HG03469 (cell line): Measurements from ENCODE around the gene CMTM3.
"Not testable (repeated sequence)": the region's sequence is repeated elsewhere in the genome, so short reads cannot be mapped to it uniquely, and the experiment has no call there.

ENCODE experiments used
- ATAC-seq: cut with Tn5 transposase; IDR thresholded peaks from one replicate; pipeline ENCODE4 v1.9.1; 2021; ENCODE audit warnings: mild to moderate bottlenecking, moderate library complexity, moderate number of reproducible peaks; ENCODE audit not compliant: unreplicated experiment

Gene CMTM3

GRCh38 chr16:66631558-66631957, 27.1 kb downstream of the CMTM3 start:
- ATAC-seq: not testable (repeated sequence)

- no peak for ATAC-seq
Measured at GRCh38 chr16:66634527-66635196, 30.2 kb downstream of the CMTM3 start.

GRCh38 chr16:66635406-66635805, 30.9 kb downstream of the CMTM3 start:
- no peak for ATAC-seq

- no peak for ATAC-seq
Measured at GRCh38 chr16:66636199-66636598, 31.7 kb downstream of the CMTM3 start.

- no peak for ATAC-seq
Measured at GRCh38 chr16:66637806-66638205, 33.3 kb downstream of the CMTM3 start.

GRCh38 chr16:66639091-66639885, 34.8 kb downstream of the CMTM3 start:
- no peak for ATAC-seq

- ATAC-seq: no peak
Measured at GRCh38 chr16:66640724-66641314, 36.3 kb downstream of the CMTM3 start.

- no peak for ATAC-seq
Measured at GRCh38 chr16:66641387-66641786, 36.9 kb downstream of the CMTM3 start.

- no peak for ATAC-seq
Measured at GRCh38 chr16:66647866-66648265, 43.4 kb downstream of the CMTM3 start.

GRCh38 chr16:66649167-66649566, 44.7 kb downstream of the CMTM3 start:
- ATAC-seq: no peak

GRCh38 chr16:66649636-66650205, 45.2 kb downstream of the CMTM3 start:
- ATAC-seq: no peak

- peak; percentile 82 for ATAC-seq
Measured at GRCh38 chr16:66650707-66651473, 46.4 kb downstream of the CMTM3 start.

GRCh38 chr16:66651474-66651765, 46.9 kb downstream of the CMTM3 start:
- ATAC-seq: no peak

- ATAC-seq: no peak
Measured at GRCh38 chr16:66651965-66652364, 47.5 kb downstream of the CMTM3 start.

GRCh38 chr16:66652661-66653360, 48.3 kb downstream of the CMTM3 start:
- no peak for ATAC-seq

GRCh38 chr16:66653581-66654350, 49.3 kb downstream of the CMTM3 start:
- no peak for ATAC-seq

GRCh38 chr16:66656547-66656946, 52.0 kb downstream of the CMTM3 start:
- no peak for ATAC-seq

GRCh38 chr16:66658143-66658859, 53.8 kb downstream of the CMTM3 start:
- ATAC-seq: no peak

GRCh38 chr16:66658860-66659190, 54.3 kb downstream of the CMTM3 start:
- no peak for ATAC-seq
